HPDE6-E6E7 (cell line): ENCODE measurements around the gene MCHR1.

Experiments
- DNase-seq: peaks from one replicate; pipeline ENCODE4 v3.0.0; 2011; ENCODE audit warnings: missing footprints; ENCODE audit errors: extremely low spot score

MCHR1 gene

DNA sequence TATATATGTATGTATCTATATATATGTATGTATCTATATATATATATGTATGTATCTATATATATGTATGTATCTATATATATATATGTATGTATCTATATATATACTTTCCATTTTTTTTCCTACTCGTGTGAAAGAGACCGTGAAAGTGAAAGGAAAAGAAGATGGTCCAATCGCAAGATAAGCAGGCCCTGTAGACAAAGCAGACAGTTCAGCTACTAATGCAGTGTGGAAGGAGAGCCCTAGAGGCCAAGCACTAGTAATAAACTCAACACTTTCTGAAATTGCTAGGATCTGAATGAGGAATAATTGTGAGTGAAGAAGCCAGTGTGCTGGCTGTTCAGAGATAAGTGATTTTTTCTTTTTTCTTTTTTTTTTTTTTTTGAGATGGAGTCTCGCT lies 47.2 kb downstream of the MCHR1 start:
- DNase-seq: no peak

DNA sequence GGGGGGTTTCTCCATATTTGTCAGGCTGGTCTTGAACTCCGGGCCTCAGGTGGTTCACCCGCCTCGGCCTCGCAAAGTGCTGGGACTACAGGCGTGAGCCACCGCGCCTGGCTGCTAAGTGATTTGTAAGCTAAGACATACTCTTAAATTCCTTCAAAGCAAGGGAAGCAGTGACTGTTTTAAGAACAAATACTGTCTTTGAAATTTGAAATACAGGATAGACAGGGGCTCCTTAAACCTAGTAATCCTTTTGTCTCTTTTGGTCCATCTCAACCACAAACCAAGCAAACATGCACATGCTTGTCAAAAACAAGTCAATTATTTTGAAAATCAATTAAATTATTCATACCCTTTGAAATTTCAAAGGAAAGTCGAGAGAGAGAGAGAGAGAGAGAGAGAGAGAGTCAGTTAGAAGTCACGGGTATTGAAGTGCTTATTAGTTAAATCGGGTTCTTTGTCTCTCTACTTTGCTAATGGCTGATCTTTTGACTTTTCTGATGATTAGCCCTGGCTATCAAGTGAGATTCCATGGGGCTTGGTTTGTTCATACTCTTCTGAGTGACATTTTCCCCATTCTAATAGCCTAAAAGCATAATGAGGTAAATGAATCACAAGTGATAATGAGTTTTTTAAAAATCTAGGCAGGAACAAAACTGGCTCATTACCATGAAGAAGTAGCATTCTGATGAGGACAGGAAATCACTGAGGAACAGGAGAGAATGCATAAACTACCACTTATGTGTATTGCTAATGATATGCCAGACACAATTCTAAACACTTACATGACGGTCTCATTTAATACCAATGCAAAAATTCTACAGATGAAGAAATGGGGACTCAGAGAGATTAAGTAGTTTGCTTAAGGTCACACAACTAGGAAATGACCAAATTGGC lies 48.0 kb downstream of the MCHR1 start:
- no peak for DNase-seq

DNA sequence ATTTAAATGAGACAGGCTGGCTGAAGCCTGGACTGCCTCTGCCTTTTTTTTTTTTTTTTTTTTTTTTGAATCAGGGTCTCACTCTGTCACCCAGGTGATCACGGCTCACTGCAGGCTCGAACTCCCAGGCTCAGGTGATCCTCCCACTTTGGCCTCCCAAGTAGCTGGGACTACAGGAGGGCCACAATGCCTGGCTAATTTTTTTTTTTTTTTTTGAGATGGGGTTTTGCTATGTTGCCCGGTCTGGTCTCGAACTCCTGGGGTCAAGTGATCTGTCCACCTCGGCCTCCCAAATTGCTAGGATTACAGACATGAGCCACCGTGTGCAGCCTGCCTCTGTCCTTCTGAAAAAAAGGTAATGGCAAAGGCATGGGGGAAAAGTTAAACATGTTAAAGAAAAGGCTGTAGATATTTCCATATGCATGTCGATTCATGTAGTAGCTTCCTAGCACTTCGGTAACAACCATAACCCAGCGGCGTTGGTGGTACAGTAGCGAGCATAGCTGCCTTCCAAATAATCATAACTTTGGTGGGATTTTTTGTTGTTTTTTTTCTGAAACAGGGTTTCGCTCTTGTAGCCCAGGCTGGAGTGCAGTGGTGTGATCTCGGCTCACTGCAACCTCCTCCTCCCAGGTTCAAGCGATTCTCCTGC lies 48.8 kb downstream of the MCHR1 start:
- DNase-seq: no peak

DNA sequence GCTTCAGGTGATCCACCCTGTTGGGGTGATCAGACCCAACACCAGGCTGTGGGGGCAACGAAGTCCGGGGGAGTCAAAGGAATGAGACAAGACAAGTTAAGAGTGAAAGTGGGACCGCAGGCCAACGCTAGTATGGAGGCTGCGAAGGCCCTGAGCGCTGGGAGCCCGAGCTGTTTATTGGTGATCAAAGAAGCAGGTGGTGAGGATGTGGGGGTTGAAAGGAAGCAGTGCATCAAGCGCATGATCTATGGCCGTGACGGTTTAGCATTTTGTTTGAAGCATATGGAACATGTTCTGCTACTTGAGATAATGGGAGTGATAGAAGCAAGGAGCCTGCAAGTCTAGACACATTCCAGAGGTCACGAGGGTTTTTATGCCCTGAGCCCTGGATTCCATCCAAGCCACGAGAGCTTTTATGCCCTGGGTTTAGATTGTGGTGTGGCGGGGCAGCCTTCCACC lies 49.5 kb downstream of the MCHR1 start:
- DNase-seq: no peak

DNA sequence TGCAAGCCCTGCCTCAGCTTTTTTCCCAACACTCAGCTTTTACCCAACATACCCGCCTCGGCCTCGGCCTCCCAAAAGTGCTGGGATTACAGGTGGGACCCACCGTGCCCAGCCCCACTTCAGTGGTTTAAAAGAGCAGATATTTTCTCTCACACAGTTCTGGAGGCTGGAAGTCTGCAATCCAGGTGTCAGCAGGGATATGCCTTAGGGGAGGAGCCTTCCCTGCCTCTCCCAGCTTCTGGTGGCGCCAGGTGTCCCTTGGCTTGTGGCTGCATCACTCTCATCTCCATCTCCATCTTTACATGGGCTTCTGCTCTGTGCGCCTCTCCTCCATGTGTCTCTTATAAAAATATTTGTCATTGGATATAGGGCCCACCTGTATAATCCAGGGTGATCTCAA lies 50.0 kb downstream of the MCHR1 start:
- DNase-seq: no peak
